Fibroblast of the aortic adventitia (primary cell): ENCODE data around the gene CCR5AS.
A peak's percentile ranks its signal among the peaks of the same experiment; 100 is the strongest.
"Not testable (repeated sequence)": the region's sequence is repeated elsewhere in the genome, so short reads cannot be mapped to it uniquely, and the experiment has no call there.

Experiments used
- DNase-seq: peaks from one replicate; pipeline ENCODE4 v3.0.0-alpha.2; 2010; ENCODE audit warnings: low read depth
- H3K4me3 ChIP-seq: 2 replicates; pipeline ENCODE4 v1.5.1; 2011; ENCODE audit warnings: low read depth, mild to moderate bottlenecking, control low read depth, low read length, moderate library complexity
- TF ChIP-seq, protein P1 (sequence below): IDR thresholded peaks from 2 replicates; pipeline ENCODE4 v1.5.1; 2011; ENCODE audit warnings: mild to moderate bottlenecking, low read length, control low read depth, inconsistent platforms; ENCODE audit not compliant: insufficient read depth

Gene CCR5AS

DNA sequence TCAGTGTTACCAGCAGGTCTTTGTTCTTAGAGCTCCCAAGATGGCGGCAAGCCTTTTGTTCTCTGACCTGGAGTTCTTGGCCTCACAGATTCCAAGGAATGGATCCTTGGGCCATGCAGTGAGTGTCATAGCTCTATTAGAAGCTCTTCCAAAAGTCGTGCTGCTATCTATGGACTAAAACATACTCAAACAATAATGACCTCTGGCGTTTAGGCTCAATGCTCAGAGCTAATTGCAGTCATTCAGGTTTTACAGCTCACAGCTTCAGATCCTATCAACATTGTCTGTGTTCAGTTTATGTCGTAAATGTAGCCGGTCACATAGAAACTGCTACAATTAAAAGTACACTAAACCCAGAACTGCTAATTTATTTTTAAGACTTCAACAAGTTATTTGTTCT, 22.4 kb upstream of the CCR5AS start:
- TF ChIP-seq, protein P1, sequence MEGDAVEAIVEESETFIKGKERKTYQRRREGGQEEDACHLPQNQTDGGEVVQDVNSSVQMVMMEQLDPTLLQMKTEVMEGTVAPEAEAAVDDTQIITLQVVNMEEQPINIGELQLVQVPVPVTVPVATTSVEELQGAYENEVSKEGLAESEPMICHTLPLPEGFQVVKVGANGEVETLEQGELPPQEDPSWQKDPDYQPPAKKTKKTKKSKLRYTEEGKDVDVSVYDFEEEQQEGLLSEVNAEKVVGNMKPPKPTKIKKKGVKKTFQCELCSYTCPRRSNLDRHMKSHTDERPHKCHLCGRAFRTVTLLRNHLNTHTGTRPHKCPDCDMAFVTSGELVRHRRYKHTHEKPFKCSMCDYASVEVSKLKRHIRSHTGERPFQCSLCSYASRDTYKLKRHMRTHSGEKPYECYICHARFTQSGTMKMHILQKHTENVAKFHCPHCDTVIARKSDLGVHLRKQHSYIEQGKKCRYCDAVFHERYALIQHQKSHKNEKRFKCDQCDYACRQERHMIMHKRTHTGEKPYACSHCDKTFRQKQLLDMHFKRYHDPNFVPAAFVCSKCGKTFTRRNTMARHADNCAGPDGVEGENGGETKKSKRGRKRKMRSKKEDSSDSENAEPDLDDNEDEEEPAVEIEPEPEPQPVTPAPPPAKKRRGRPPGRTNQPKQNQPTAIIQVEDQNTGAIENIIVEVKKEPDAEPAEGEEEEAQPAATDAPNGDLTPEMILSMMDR: no peak
- DNase-seq: no peak
- H3K4me3 ChIP-seq: no peak overlapping the region

DNA sequence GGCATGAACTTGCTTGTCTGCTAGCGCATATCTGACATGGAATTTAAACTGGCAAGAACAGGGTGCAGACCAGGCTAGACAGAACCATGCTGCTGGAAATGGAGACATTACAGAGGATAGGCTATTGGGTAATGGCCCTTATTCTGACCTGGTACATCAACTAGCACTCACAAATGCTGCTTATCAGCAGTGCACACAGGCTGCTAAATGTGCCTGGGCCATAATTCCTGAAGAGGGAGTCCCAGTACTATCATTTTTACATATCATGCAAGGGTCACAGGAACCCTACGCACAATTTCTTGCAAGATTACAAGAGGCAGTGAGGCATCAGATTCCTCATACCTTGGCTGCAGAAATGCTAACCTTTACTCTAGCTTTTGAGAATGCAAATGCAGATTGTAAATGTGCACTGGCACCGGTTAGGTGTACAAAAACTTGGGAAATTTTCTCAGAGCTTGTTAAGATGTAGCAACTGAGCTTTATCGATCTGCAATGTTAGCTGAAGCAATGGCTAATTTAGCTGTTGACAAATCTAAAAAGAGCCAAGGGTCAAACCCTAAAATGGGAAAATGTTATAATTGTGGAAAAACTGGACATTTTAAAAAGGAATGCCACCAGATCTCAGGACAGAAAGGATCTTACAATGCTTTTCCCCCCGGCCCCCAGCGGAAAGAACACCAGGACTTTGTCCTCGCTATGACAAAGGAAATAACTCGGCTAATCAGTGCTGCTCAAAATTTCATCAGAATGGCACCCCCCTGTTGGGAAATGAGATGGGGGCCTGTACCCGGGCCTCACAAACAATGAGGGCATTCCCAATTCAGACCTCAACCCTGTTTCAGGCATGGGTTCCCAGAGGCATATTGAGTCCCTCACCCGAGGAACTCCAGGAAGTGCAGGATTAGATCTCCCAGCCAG, 21.3 kb upstream of the CCR5AS start:
- DNase-seq: peak; percentile 27
- no peak overlapping the region for H3K4me3 ChIP-seq
- TF ChIP-seq, protein P1: no peak

DNA sequence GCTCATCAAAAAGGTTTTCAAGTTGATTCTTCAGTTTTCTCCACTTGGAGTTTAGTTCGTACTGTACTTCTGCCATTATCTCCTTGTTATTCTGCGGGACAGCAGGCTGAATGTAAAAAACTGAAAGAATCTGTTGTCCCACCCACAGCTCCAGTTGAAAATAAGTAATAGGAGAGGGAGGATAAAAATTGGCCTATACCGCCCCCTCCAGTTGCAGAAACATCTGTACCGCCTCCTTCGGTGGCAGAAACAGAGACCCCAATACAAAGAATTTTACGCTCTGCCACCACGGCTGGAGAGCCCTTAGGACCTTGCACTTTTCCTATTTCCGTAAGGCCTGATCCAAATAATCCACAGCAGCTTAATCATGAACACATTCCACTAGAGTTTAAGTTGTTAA, 20.5 kb upstream of the CCR5AS start:
- H3K4me3 ChIP-seq, DNase-seq: not testable (repeated sequence)

DNA sequence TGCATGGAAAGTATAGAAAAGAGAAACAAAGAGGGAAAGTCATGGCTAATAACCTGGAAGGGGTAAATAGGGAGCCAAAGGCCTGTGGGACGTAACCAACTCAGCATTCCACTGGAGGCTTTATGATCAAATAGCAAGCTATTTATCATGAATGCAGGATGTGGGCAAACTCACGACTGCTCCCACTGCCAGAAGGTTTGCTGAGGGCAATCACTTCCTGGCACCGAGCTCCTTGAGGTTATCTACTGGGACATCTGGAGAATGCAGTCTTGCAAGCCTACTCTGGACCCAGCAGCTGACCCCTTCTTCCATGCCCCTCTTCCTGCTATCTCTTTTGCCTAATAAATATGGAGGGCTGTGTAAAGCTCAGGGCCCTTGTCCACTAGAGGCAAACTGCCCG, 19.6 kb upstream of the CCR5AS start:
- DNase-seq, H3K4me3 ChIP-seq: not testable (repeated sequence)

DNA sequence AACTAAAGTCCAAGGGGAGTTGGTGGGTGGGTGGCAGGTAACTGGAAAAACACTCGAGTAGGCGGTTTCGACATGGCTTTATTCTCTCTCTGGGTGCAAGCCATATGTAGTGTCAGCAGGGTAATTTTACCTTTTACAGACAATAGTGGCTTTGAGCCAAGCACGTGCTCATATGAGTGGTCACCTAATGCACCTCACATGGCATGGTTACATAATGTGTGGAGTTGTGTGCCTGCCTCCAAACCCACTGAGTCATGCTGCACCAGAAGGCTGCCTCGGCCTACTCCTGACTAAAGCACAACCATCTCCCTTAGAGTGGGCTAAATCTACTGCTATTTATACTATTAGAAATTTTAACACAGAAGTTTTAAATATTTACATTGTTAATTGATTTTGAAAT, 16.7 kb upstream of the CCR5AS start:
- DNase-seq: peak; percentile 45
- no peak overlapping the region for H3K4me3 ChIP-seq
- TF ChIP-seq, protein P1: no peak

DNA sequence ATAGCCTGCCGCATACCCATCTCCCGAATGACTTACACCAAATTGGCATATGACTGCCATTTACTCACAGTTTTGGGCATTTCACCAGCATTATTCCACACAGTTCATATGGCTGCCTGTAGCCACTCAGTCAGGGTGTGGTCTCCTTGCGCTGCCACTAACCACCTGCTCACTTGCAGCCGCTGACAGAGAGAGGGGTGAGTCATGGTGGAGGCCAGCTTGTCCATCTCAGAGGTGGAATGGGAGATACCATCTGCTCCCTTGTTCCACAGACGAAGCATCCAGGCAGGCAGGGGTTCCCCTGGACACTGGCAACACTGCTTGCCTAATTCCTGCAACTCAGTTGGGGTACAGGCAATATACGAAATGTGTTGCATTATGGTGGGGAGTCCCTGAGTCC, 15.8 kb upstream of the CCR5AS start:
- peak; percentile 13 for DNase-seq
- H3K4me3 ChIP-seq: no peak overlapping the region
- TF ChIP-seq, protein P1: no peak

DNA sequence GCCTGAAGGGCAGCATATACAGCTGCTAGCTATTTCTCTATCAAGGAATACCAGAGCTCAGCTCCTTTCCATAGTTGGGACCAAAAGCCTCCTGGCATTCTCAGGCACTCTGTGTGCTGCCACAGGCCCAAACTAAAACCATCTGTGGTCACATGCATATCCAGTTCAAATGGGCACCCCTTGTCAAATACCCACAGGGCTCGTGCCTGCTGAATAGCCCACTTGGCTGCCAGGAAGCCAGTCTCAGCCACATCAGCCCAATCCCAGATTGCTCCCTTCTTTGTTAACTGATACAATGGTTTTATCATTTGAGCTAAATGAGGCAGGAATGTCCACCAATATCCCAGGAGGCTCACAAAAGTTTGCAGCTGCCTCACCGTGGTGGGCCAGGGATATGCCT, 14.1 kb upstream of the CCR5AS start:
- no peak for DNase-seq
- TF ChIP-seq, protein P1: no peak
- no peak overlapping the region for H3K4me3 ChIP-seq

DNA sequence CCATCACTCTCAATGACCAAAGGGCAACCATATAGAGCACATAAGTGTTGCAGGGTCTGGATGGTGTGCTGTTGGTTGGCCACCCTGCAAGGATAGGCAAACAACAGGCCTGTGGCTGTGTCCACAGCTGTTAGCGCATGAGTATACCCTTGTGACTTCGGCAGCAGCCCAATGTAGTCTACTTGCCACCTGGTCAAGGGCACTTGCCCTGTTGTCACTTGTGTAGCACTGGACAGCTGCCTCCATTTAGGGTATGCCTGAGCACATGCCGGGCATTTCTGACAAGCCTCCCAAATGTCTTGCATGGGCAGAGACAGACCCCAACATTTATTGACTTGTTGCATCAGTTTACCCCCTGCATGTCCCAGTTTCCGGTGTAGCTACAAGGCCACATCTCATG, 12.9 kb upstream of the CCR5AS start:
- H3K4me3 ChIP-seq: no peak overlapping the region
- no peak for DNase-seq
- TF ChIP-seq, protein P1: no peak
